Stimulated activated CD8-positive, alpha-beta memory T cell treated with anti-CD3 and anti-CD28 coated beads, Interleukin-4, amount 100 ng/mL, for 24 hours (primary cell): ENCODE measurements around the gene RFX7.

Experiments used
- DNase-seq: peaks from one replicate; pipeline ENCODE4 v3.0.0-alpha.2; 2020; ENCODE audit warnings: low read depth

The RFX7 gene

DNA sequence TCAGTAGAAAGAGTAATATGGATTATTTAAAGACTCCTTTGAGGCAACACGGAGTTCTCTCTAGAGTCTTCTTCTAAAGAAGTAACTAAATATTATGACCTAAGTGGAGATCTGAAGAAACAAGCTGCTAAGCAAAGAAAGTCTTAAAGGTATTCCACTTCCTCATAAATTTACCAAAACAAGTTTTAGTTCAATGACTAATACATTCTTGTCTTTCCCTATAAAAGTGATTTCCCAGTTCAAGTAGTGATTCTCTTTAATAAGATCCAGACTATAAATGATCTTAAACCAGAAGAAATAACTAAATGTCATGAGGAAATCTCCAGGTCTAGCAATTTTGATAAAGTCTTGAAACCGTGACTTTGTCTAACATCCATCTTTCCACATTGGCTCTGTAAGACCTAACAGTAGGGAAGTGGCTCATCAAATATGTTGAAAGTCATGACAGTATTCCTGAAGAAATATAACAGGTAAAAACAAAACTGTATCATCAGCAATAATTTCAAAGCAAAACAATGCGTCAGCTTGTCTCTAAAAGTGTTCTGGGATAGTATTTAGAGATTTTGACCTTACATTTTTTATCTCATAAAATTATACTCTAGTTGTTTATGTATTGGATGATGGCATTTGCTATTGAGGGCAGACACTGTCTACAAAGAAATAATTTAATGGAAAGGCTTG, 198.5 kb downstream of the RFX7 start:
- DNase-seq = no peak

DNA sequence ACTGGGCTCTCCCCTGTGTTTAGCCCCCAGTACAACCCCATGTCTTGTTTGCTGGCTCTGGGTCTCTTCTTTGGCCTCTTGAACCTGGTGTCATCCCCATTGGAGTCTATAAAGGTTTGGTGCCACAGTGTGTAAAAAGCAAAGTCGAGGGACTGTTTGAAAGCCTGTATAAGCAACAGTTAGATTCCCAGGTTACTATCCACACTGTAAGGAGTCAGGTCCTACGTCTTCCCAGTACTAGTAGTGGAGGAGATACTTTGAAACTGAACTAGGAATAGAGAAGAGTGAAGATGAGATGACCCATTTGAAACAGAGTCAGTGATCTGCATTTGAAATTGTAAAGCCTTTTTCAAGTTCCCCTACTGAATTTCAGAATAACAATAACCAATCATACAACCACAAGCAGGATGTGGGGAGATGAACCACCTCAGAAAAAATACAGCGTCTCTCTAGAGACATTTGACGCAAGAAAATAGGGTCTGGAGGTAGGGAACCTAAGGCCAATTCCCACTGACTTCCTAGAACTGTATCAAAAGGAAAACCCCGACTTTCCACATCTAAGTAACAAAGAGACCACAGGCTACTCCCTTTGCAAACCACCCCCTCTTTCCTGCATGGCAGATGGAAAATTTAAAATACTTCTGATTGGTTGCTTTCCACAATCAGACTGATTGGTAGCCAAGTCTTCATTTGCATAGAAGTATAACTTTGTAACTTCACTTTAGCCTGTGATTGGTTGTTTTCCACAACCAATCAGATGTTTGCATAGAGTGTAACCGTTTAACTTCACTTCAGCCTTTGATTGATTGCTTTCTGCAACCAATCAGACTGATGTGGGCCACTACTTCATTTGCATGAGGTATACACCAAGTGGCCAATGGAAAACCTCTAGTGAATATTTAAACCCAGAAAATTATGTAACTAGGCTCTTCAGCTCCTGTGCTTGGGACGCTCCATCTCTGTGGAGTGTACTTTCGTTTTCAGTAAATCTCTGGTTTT, 200.4 kb downstream of the RFX7 start:
- no peak for DNase-seq

DNA sequence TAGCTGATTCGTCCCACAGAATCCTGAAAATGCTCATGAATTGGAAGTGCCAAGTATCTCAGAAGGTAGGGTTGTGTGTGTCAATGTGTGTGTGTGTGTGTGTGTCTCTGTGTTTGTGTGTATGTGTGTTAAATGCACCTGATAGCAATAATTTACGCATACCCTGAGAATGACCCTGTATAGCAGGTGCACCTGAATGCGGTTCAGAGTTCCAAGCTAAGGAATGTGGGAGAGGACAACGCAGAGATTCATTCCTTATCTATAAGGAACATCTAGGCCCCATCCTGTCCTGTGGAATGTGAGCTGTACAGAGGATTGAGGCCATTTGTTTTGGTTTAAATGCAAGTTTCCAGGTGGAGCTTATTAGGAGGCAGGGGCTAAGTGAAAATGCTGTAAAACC, 201.2 kb downstream of the RFX7 start:
- no peak for DNase-seq

DNA sequence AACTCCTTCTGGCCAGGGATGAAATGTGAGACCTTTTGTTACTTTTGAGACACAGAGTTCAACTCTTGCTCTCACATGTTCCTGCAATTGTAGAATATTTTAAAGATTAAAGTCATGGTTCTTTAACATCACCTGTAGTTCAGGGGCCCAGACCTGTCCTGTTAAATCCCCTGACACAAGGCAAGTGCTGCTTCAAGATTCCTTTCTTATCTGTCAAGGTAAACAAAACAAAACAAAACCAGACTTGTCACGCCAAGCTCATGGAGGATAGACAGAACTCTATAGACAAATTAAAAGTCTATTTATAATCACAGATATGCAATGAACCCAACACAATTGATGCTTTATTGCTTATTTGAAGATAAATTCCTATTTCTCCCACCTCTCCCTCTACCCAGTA, 201.6 kb downstream of the RFX7 start:
- DNase-seq = no peak

DNA sequence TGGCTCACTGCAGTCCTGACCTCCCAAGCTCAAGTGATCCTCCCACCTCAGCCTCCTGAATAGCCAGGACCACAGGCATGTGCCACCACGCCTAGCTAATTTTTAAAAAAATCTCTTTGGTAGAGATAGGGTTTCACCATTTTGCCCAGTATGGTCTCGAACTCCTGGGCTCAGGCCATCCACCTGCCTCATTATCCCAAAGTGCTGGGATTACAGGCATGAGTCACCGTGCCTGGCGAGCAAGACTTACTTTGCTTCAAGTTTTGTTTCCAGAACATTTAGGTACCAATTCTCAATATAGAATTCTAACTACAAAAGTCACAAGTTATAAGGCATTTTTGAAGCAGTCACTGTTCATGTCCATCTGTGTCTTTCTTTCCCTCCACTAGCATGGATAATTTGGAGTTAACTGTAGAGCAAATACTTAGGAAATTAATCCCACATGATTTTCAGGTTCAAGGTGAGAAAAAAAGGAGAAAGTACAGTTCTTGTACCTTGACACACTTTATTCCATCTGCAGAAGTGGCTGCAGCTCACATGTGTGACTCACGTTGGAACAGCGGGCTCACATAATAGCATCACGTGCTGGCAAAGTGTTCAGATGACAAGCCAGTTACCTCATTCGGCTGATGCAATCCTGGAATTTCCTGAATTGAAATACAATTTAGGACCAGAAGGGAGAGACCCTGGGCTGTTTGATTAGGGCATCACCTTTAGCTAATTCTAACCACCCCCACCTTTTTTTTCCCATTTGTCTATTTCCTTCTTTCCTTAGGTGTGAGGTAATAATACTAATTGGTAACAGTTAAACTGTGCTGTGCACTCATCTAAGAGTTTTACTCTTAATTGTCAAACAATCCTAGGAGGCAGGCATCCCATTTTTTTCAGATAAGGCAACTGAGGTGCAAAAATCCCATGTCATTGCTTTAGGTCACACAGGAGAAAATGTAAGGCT, 203.3 kb downstream of the RFX7 start:
- no peak for DNase-seq

DNA sequence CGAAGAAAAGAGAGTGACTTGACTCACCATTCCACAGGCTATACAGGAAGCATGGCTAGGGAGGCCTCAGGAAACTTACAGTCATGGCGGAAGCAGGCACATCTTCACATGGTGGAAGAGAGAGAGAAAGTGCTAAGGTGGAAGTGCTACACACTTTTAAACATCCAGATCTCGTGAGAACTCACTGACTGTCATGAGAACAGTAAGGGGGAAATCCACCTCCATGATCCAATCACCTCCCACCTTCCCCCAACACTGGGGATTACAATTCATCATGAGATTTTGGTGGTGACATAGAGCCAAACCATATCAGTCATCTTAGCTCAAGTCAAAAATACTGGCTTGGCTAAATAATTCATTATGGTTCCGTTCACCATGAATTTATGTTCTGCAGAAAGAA, 205.0 kb downstream of the RFX7 start:
- DNase-seq = no peak

DNA sequence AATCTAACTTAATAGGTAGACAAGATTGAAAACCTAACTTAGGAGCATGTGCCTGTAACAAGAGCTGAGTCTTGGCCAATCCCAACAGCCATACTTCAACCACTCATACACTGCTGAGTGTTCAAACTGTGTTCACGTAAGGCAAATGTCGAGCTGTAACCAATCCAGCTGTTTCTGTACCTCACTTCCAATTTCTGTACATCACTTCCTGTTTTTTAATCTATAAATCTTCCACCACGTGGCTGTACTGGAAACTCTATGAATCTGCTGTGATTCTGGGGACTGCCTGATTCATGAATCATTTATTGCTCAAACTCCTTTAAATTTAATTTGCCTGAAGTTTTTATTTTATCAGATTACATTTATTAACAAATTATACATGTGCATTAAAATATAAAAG, 205.7 kb downstream of the RFX7 start:
- no peak for DNase-seq
